HepG2 (cell line): ENCODE measurements around the gene SMAD6. TPM values are rescaled to one million over a fixed set of nuclear protein-coding genes. Genes with fewer than 3 reads are reported as not detected.

Experiments used
- ATF3 ChIP-seq: sonication (generic); formaldehyde crosslinking; IDR thresholded peaks from 2 replicates; pipeline ENCODE4 v1.4.0; 2020; ENCODE audit warnings: missing genetic modification reagents
- KIAA2018 ChIP-seq: sonication (generic); formaldehyde crosslinking; IDR thresholded peaks from 2 replicates; pipeline ENCODE4 v1.5.0; 2020; ENCODE audit warnings: mild to moderate bottlenecking, missing genetic modification reagents, borderline replicate concordance
- RARA ChIP-seq: IDR thresholded peaks from 2 replicates; pipeline ENCODE4 v1.6.1; 2016; ENCODE audit warnings: missing genetic modification reagents, missing compliant biosample characterization
- ZBTB25 ChIP-seq: IDR thresholded peaks from 2 replicates; pipeline ENCODE4 v1.6.1; 2018; ENCODE audit warnings: missing genetic modification reagents
- ZNF101 ChIP-seq: sonication (generic); formaldehyde crosslinking; IDR thresholded peaks from 2 replicates; pipeline ENCODE4 v1.4.0; 2020; ENCODE audit warnings: mild to moderate bottlenecking, low read depth, missing genetic modification reagents, borderline replicate concordance
- ZNF563 ChIP-seq: sonication (generic); formaldehyde crosslinking; IDR thresholded peaks from 2 replicates; pipeline ENCODE4 v1.8.0; 2022; ENCODE audit warnings: mild to moderate bottlenecking, moderate library complexity, missing genetic modification reagents
- polyA plus RNA-seq, 8 experiments: library from polyadenylated mRNA; depleted of rRNA in 3 of 8; stranded (reverse) in 7 of 8; unstranded in 1 of 8; fragments of >200 nt; fragmentation: Illumina TruSeq in 4 of 8; extraction: Trizol in 4 of 8; gene quantifications; 2 replicates each; pipeline versions ENCODE4 v1.2.1 to v1.2.3, GENCODE V29; 2011 to 2016; ENCODE audit warnings: low read depth in 4 of 8, missing spikeins in 1 of 8, mixed read lengths in 1 of 8; ENCODE audit not compliant: insufficient read depth in 1 of 8
- total RNA-seq, 5 experiments: library from RNA; depleted of rRNA; stranded (reverse); fragments of >200 nt; fragmentation: Illumina TruSeq; extraction: Trizol; gene quantifications; 2 replicates each; pipeline ENCODE4 v1.2.3, GENCODE V29; 2016; ENCODE audit warnings: low read depth in 1 of 5

SMAD6 gene
- total and polyA plus RNA-seq, 2 of the 13 experiments (the other 11 are each of a cell fraction or from before 2014, with no cell fraction given): 3.3 to 4.4 TPM

- no peak for TF ChIP-seq KIAA2018 (CRISPR knock-in tag)
- no peak for TF ChIP-seq ZBTB25 (CRISPR knock-in tag)
- no peak for TF ChIP-seq RARA (CRISPR knock-in tag)
- no peak for TF ChIP-seq ZNF563
- no peak for TF ChIP-seq ATF3
- TF ChIP-seq ZNF101 (CRISPR knock-in tag): no peak
Measured at GRCh38 chr15:66815318-66815717, 113.3 kb downstream of the SMAD6 start (continued).
